ENCODE measurements around the gene ROBO4.

DNA sequence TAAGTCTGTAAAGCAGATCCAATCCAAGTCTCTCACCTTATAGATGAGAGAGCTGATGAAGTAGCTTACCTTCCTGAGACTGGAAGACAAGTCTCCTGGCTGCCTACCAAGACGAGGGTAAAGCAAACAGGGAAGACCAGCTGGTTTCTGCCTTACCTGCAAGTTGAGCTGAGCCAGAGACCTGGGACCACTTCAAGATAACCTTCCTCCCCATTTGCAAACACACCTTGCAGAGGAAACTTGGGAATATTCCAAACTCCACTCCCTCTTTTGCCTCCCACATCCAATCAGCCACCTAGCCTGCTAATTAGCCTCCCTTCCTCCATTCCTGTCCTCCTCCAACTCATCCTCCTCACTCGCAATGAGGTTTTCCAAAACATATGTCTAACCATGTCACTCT is 55.8 kb downstream of the ROBO4 start:
- TF ChIP-seq, protein P1, sequence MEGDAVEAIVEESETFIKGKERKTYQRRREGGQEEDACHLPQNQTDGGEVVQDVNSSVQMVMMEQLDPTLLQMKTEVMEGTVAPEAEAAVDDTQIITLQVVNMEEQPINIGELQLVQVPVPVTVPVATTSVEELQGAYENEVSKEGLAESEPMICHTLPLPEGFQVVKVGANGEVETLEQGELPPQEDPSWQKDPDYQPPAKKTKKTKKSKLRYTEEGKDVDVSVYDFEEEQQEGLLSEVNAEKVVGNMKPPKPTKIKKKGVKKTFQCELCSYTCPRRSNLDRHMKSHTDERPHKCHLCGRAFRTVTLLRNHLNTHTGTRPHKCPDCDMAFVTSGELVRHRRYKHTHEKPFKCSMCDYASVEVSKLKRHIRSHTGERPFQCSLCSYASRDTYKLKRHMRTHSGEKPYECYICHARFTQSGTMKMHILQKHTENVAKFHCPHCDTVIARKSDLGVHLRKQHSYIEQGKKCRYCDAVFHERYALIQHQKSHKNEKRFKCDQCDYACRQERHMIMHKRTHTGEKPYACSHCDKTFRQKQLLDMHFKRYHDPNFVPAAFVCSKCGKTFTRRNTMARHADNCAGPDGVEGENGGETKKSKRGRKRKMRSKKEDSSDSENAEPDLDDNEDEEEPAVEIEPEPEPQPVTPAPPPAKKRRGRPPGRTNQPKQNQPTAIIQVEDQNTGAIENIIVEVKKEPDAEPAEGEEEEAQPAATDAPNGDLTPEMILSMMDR (IDR thresholded peaks at IDR 0.05): no peak
- TF ChIP-seq POLR2A (IDR thresholded peaks at IDR 0.05): no peak

Data from right lobe of liver (tissue), 4 donors.